Glomerular visceral epithelial cell (primary cell): Measurements from ENCODE around the gene HHATL.

Experiments used
- DNase-seq: peaks from one replicate; pipeline ENCODE4 v3.0.0-alpha.2; 2016; ENCODE audit errors: extremely low spot score

HHATL gene

GRCh38 chr3:42697289-42698051 lies 5.1 kb downstream of the HHATL start:
- no peak for DNase-seq

GRCh38 chr3:42696356-42697288 lies 6.0 kb downstream of the HHATL start:
- DNase-seq, result no peak

GRCh38 chr3:42694366-42694765 lies 8.2 kb downstream of the HHATL start:
- DNase-seq, result no peak

GRCh38 chr3:42693530-42693930 lies 9.1 kb downstream of the HHATL start:
- DNase-seq, result no peak

GRCh38 chr3:42692667-42693529 lies 9.7 kb downstream of the HHATL start:
- DNase-seq, result no peak

- DNase-seq, result no peak
Observed at GRCh38 chr3:42691816-42692666, 10.6 kb downstream of the HHATL start.

- no peak for DNase-seq
Observed at GRCh38 chr3:42690766-42691680, 11.6 kb downstream of the HHATL start.

- no peak for DNase-seq
Observed at GRCh38 chr3:42690191-42690590, 12.4 kb downstream of the HHATL start.

- DNase-seq, result no peak
Observed at GRCh38 chr3:42689421-42690014, 13.1 kb downstream of the HHATL start.

GRCh38 chr3:42688487-42689420 lies 13.8 kb downstream of the HHATL start:
- DNase-seq, result no peak

- no peak for DNase-seq
Observed at GRCh38 chr3:42688016-42688415, 14.6 kb downstream of the HHATL start.

- DNase-seq, result no peak
Observed at GRCh38 chr3:42686832-42687650, 15.6 kb downstream of the HHATL start.

- DNase-seq, result no peak
Observed at GRCh38 chr3:42685891-42686820, 16.4 kb downstream of the HHATL start.

- DNase-seq, result no peak
Observed at GRCh38 chr3:42685363-42685881, 17.2 kb downstream of the HHATL start, which contains the start of gene KLHL40. Gene KLHL40 (plus strand): TSS chr3:42685537. CDS start chr3:42685619, 82 bp downstream.

- no peak for DNase-seq
Observed at GRCh38 chr3:42684632-42685362, 17.8 kb downstream of the HHATL start.
